Transverse colon (tissue), 4 donors: Measurements from ENCODE around the gene GLA. TPM values are rescaled to one million over a fixed set of nuclear protein-coding genes. Genes with fewer than 3 reads are reported as not detected.

Source experiments
- DNase-seq: peaks from one replicate; pipeline ENCODE4 v3.0.0-alpha.2; 2019
- H3K27ac ChIP-seq, 4 donors: fragments of 200-600 bp; sonication (generic); 2 replicates each; pipeline ENCODE4 v1.5.1; 2016 to 2018; ENCODE audit warnings: inconsistent platforms in 4 of 4
- H3K27me3 ChIP-seq: fragments of 200-600 bp; sonication (generic); 2 replicates; pipeline ENCODE4 v1.5.1; 2017; ENCODE audit warnings: inconsistent platforms
- H3K36me3 ChIP-seq, 4 donors: fragments of 200-600 bp; sonication (generic); 2 replicates each; pipeline ENCODE4 v1.5.1; 2017 to 2019; ENCODE audit warnings: inconsistent platforms in 4 of 4
- H3K4me1 ChIP-seq, 4 donors: fragments of 200-600 bp; sonication (generic); 2 replicates each; pipeline ENCODE4 v1.5.1; 2017 to 2020; ENCODE audit warnings: inconsistent platforms in 4 of 4
- H3K4me3 ChIP-seq, 4 donors: fragments of 200-600 bp; sonication (generic); 1 replicate in 1 of 4; 2 replicates in 3 of 4; pipeline versions ENCODE4 v1.5.1 to v1.6.1; 2017 to 2019; ENCODE audit warnings: inconsistent platforms in 4 of 4
- H3K9me3 ChIP-seq, 2 donors: fragments of 200-600 bp; sonication (generic); 2 replicates each; pipeline ENCODE4 v1.5.1; 2017 to 2019; ENCODE audit warnings: inconsistent platforms in 2 of 2
- CTCF ChIP-seq, 5 experiments: fragments of 200-600 bp in 3 of 5; fragments of 450-650 bp in 2 of 5; sonication (generic) in 3 of 5; IDR thresholded peaks; 1 replicate in 2 of 5; 2 replicates in 3 of 5; pipeline ENCODE4 v1.5.1; 2016 to 2017; ENCODE audit warnings: antibody characterized with exemption in 5 of 5, inconsistent platforms in 3 of 5, mild to moderate bottlenecking in 2 of 5, moderate library complexity in 1 of 5
- EP300 ChIP-seq: sonication (generic); formaldehyde crosslinking; IDR thresholded peaks from one replicate; pipeline ENCODE4 v1.6.1; 2017; ENCODE audit warnings: antibody characterized with exemption, low read depth
- POLR2A ChIP-seq: fragments of 450-650 bp; IDR thresholded peaks from one replicate; pipeline ENCODE4 v1.6.1; 2016; ENCODE audit warnings: antibody characterized with exemption, mild to moderate bottlenecking, moderate library complexity
- POLR2AphosphoS5 ChIP-seq, 3 donors: sonication (generic); formaldehyde crosslinking; IDR thresholded peaks; one replicate each; pipeline ENCODE4 v1.6.1; 2016; ENCODE audit warnings: antibody characterized with exemption in 3 of 3
- WGBS, 2 donors: methylation state at CpG; one replicate each; pipeline ENCODE4 v1.1.5; 2018; ENCODE audit warnings: low coverage in 1 of 2; 5-methylcytosine and 5-hydroxymethylcytosine counted together
- in situ Hi-C, 4 donors: fragments of 200-750 bp; cut with MboI; loops; one replicate each; pipeline versions ENCODE4 v1.15.0 to v1.15.1; 2017; ENCODE audit warnings: low sequenced_read_pairs in 3 of 4, low pct_ligation_motif_present in 1 of 4, low pct_unique_long_range_greater_than_20kb in 1 of 4
- intact Hi-C: fragments of 100-400 bp; cut with DNase I; formaldehyde crosslinking; loops from one replicate; pipeline ENCODE4 v1.15.1; 2023; ENCODE audit warnings: low total_unique reads
- total RNA-seq, 4 donors: library from RNA; depleted of rRNA; stranded (reverse); fragments of >200 nt; gene quantifications; one replicate each; pipeline ENCODE4 v1.1.0, GENCODE V29; 2016

The GLA gene
- total RNA-seq, 4 donors from 2014 or later: 1.4 to 20.8 (median 13.5) TPM

GRCh38 chrX:101377547-101377946 is 30.2 kb downstream of the GLA start:
- H3K4me1 ChIP-seq: no peaks in the 10 kb centered on the region
- no peak overlapping the region for H3K27ac ChIP-seq
- H3K4me3 ChIP-seq: no peak overlapping the region
- no peaks in the 10 kb centered on the region for H3K36me3 ChIP-seq
- no peak for TF ChIP-seq CTCF (IDR thresholded peaks at IDR 0.05)
- no peak for TF ChIP-seq POLR2A
- no peak for TF ChIP-seq EP300
- TF ChIP-seq POLR2AphosphoS5 (IDR thresholded peaks at IDR 0.05): no peak
- WGBS, 2 donors: 40% methylated on average over 1 of the region's 1 CpG; no CpG with 5 or more reads in 1 of the 2 donors
- intact Hi-C loops (no loop called here), in situ Hi-C loops (no loop called here)
- H3K27me3 ChIP-seq: no peaks in the 10 kb centered on the region
- H3K9me3 ChIP-seq: no peaks in the 10 kb centered on the region
- no peak for DNase-seq

- Histone ChIP-seq H3K4me1 (no peaks in the 10 kb centered on the region), H3K9me3 (no peaks in the 10 kb centered on the region), H3K4me3 (no peak overlapping the region), H3K36me3 (no peaks in the 10 kb centered on the region), H3K27ac (no peak overlapping the region), H3K27me3 (no peaks in the 10 kb centered on the region)
- in situ Hi-C loops (no loop called here), intact Hi-C loops (no loop called here)
- WGBS, 2 donors: 54 to 56% methylated on average over 2 to 3 of the region's 3 CpGs
- TF ChIP-seq POLR2A: no peak
- no peak for TF ChIP-seq POLR2AphosphoS5 (IDR thresholded peaks at IDR 0.05)
- TF ChIP-seq EP300: no peak
- TF ChIP-seq CTCF (IDR thresholded peaks at IDR 0.05): no peak
- DNase-seq: no peak
Observed at GRCh38 chrX:101370888-101371504, 36.7 kb downstream of the GLA start.

- Histone ChIP-seq H3K27ac (no peak overlapping the region), H3K4me1 (no peaks in the 10 kb centered on the region), H3K36me3 (no peaks in the 10 kb centered on the region), H3K4me3 (no peak overlapping the region), H3K27me3 (no peaks in the 10 kb centered on the region), H3K9me3 (no peaks in the 10 kb centered on the region)
- TF ChIP-seq POLR2AphosphoS5 (IDR thresholded peaks at IDR 0.05): no peak
- no peak for TF ChIP-seq EP300
- TF ChIP-seq CTCF (IDR thresholded peaks at IDR 0.05): no peak
- TF ChIP-seq POLR2A: no peak
- no peak for DNase-seq
- 72% methylated on average over 6 of the region's 6 CpGs; no CpG with 5 or more reads in 1 of the 2 donors for WGBS, 2 donors
- intact Hi-C loops: no loop called here
- in situ Hi-C loops: no loop called here
Observed at GRCh38 chrX:101369687-101370086, 38.0 kb downstream of the GLA start.

GRCh38 chrX:101368800-101369199 is 38.9 kb downstream of the GLA start:
- no peak for DNase-seq
- in situ Hi-C loops: no loop called here
- Histone ChIP-seq H3K4me1 (no peaks in the 10 kb centered on the region), H3K36me3 (no peaks in the 10 kb centered on the region), H3K9me3 (no peaks in the 10 kb centered on the region), H3K27ac (no peak overlapping the region), H3K27me3 (no peaks in the 10 kb centered on the region), H3K4me3 (no peak overlapping the region)
- intact Hi-C loops: no loop called here
- TF ChIP-seq CTCF (IDR thresholded peaks at IDR 0.05): no peak
- no peak for TF ChIP-seq EP300
- no peak for TF ChIP-seq POLR2AphosphoS5 (IDR thresholded peaks at IDR 0.05)
- no peak for TF ChIP-seq POLR2A
